Left ventricle myocardium inferior (tissue), 1 donor: Measurements from ENCODE around the gene LNP1. TPM values are rescaled to one million over a fixed set of nuclear protein-coding genes. Genes with fewer than 3 reads are reported as not detected.

Experiments
- DNase-seq: peaks from one replicate; pipeline ENCODE4 v3.0.0-alpha.2; 2020
- H3K27ac ChIP-seq: fragments of 200-600 bp; replicated peaks from 2 replicates; pipeline ENCODE4 v1.8.0; 2021
- H3K27me3 ChIP-seq: fragments of 200-600 bp; 2 replicates; pipeline ENCODE4 v1.8.0; 2021; ENCODE audit warnings: low read depth
- H3K36me3 ChIP-seq: fragments of 200-600 bp; 2 replicates; pipeline ENCODE4 v1.8.0; 2021
- H3K4me1 ChIP-seq: fragments of 200-600 bp; 2 replicates; pipeline ENCODE4 v1.8.0; 2021
- H3K4me3 ChIP-seq: fragments of 200-600 bp; 2 replicates; pipeline ENCODE4 v1.8.0; 2021; ENCODE audit warnings: mild to moderate bottlenecking, moderate library complexity
- H3K9me3 ChIP-seq: fragments of 200-600 bp; replicated peaks from 2 replicates; pipeline ENCODE4 v1.8.0; 2021
- intact Hi-C: fragments of 100-400 bp; cut with micrococcal nuclease; formaldehyde crosslinking; loops from one replicate; pipeline ENCODE4 v1.11.0; 2022
- total RNA-seq: library from RNA; stranded (reverse); fragmentation: NEBNext Ultra II Directional; extraction: Animal tissue kit (Norgen Biotek cat#: 25700); gene quantifications from one replicate; pipeline ENCODE4 v1.2.1, GENCODE V29; 2021
- TF ChIP-seq, protein P1 (sequence below): fragments of 200-600 bp; IDR thresholded peaks from 2 replicates; pipeline ENCODE4 v1.8.0; 2021; ENCODE audit warnings: antibody characterized with exemption, mild to moderate bottlenecking, borderline replicate concordance
- donor health status: DM: no; HTN: yes; CAD: no; lungs with severe emphysema.

Gene LNP1
- total RNA-seq, 1 donor from 2014 or later: 4.2 TPM

DNA sequence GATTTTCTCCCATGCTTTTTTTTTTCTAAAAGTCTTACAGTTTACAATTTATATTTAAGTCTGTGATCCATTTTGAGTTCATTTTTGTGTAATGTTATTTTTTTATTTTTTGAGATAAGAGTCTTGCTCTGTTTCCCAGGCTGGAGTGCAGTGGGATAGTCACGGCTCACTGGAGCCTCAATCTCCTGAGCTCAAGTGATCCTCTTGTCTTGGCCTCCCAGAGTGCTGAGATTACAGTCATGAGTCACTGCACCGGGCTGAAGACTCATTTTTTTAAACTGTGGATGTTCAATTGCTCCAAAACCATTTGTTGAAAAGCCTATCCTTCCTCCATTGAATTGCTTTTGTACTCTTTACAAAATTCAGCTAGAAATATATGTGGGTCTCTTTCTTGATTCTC lies 19.5 kb downstream of the LNP1 start:
- TF ChIP-seq, protein P1, sequence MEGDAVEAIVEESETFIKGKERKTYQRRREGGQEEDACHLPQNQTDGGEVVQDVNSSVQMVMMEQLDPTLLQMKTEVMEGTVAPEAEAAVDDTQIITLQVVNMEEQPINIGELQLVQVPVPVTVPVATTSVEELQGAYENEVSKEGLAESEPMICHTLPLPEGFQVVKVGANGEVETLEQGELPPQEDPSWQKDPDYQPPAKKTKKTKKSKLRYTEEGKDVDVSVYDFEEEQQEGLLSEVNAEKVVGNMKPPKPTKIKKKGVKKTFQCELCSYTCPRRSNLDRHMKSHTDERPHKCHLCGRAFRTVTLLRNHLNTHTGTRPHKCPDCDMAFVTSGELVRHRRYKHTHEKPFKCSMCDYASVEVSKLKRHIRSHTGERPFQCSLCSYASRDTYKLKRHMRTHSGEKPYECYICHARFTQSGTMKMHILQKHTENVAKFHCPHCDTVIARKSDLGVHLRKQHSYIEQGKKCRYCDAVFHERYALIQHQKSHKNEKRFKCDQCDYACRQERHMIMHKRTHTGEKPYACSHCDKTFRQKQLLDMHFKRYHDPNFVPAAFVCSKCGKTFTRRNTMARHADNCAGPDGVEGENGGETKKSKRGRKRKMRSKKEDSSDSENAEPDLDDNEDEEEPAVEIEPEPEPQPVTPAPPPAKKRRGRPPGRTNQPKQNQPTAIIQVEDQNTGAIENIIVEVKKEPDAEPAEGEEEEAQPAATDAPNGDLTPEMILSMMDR: no peak
- intact Hi-C loops: no loop called here
- no peaks in the 10 kb centered on the region for H3K4me1 ChIP-seq

DNA sequence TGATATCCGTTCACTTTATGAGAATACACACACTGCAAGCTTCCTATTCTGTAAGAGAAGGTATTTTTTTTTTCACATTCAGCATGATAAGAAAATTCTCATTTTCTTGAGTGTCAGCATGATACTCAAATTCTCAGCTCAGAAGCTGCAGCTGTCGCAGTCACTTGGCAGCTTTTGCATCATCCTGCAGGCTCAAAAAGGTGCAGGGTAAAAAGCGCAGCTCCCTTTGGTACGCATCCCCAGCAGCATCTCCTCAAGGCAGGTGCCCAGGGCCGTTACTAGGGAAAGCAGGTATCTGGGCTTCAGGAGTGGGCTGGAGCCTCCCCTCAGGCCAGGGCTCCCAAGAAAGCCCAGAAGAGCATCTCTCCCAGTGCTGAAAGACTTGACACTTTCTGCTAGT lies 22.3 kb downstream of the LNP1 start:
- Histone ChIP-seq H3K9me3 (no peaks in the 10 kb centered on the region), H3K4me3 (no peak overlapping the region), H3K27me3 (no peaks in the 10 kb centered on the region), H3K36me3 (no peaks in the 10 kb centered on the region), H3K4me1 (peaks cover 5% of the 10 kb centered on the region), H3K27ac (no peak overlapping the region)
- DNase-seq: no peak
- TF ChIP-seq, protein P1: no peak
- intact Hi-C loops: no loop called here

More for the DNA sequence above, 19.5 kb downstream of the LNP1 start:
- Histone ChIP-seq H3K27me3 (no peaks in the 10 kb centered on the region), H3K36me3 (no peaks in the 10 kb centered on the region), H3K4me3 (no peak overlapping the region), H3K9me3 (no peaks in the 10 kb centered on the region), H3K27ac (no peak overlapping the region)
- DNase-seq: no peak

DNA sequence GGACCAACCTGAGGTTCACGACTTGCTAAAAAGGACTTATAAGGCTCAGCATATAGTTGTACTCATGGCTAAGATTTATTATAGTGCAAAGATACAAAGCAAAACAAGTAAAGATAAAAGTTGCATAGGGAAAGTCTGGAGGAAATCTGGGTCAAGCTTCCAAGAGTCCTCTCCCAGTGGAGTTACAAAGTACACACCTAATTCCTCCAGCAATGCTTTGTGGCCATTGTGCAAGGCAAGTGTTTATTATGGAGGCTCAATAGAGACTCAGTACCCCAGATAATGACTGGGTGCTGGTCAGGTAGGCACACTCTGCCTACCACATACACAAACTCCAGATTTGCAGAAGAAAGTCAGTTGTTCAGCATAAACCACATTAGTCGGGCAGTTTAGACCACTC lies 22.9 kb downstream of the LNP1 start:
- Histone ChIP-seq H3K27me3 (no peaks in the 10 kb centered on the region), H3K9me3 (no peaks in the 10 kb centered on the region), H3K27ac (no peak overlapping the region), H3K4me3 (no peak overlapping the region), H3K4me1 (peaks cover 5% of the 10 kb centered on the region), H3K36me3 (no peaks in the 10 kb centered on the region)
- DNase-seq: no peak
- intact Hi-C loops: no loop called here
- TF ChIP-seq, protein P1: no peak

DNA sequence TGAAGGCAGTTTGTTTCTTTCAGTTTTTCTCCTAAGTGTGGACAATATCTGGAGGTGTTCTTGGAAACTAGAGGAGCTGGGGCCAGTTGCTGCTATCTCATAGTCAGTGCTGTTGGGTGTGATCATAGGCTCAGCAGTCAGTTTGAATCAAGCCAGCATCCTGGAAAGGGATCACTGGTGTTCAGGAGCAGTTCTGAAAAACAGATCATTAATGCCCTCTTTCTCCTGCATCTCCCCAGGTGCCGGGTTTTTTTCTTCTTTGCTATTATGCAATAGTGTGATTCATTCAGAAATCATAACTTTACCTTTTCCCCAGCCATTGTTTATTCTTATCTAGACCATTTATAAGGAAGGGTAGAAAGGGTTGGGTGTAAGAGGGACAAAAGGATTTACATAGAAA lies 24.0 kb downstream of the LNP1 start:
- Histone ChIP-seq H3K36me3 (no peaks in the 10 kb centered on the region), H3K9me3 (no peaks in the 10 kb centered on the region), H3K27me3 (no peaks in the 10 kb centered on the region), H3K4me3 (no peak overlapping the region), H3K27ac (no peak overlapping the region), H3K4me1 (peaks cover 5% of the 10 kb centered on the region)
- intact Hi-C loops: no loop called here
- DNase-seq: no peak
- TF ChIP-seq, protein P1: no peak

DNA sequence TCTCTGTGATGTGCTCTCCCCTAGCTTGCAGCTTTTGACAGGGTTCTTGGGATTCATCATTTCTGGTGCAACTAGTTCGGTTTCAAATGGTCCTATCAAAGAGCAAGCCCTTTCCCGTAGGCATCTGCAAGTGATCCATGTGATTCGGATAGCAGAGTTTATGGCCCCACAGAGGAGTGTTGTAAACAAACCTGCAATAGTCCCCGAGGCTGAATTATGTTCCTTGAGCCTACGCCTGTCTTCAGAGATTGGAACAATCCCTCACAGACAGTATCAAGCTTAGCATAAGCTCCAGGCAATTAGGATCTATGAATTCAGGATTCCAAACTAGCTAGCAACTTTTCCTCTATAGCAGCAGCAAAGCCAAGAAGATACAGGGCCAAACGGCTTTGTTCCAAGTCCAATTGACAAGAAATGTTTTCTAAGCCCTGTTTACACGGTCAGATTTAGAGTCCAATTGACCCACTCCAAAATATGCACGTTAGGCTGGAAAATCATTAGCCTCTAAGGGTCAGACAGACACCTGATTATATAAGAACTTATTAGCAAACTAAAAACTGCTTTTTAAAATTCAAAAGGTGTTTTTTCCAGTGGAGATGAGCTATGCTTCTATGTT lies 24.8 kb downstream of the LNP1 start:
- Histone ChIP-seq H3K9me3 (no peaks in the 10 kb centered on the region), H3K36me3 (no peaks in the 10 kb centered on the region), H3K27ac (no peak overlapping the region), H3K4me3 (no peak overlapping the region), H3K27me3 (no peaks in the 10 kb centered on the region), H3K4me1 (peaks cover 5% of the 10 kb centered on the region)
- TF ChIP-seq, protein P1: no peak
- DNase-seq: no peak
- intact Hi-C loops: no loop called here
